IPS-NIHi7 (cell line): ENCODE measurements around the gene NFYC.
A peak's percentile ranks its signal among the peaks of the same experiment; 100 is the strongest.

Experiments used
- DNase-seq: peaks from one replicate; pipeline ENCODE4 v3.0.0; 2012; ENCODE audit warnings: mixed read lengths; ENCODE audit errors: extremely low spot score

The NFYC gene

DNA sequence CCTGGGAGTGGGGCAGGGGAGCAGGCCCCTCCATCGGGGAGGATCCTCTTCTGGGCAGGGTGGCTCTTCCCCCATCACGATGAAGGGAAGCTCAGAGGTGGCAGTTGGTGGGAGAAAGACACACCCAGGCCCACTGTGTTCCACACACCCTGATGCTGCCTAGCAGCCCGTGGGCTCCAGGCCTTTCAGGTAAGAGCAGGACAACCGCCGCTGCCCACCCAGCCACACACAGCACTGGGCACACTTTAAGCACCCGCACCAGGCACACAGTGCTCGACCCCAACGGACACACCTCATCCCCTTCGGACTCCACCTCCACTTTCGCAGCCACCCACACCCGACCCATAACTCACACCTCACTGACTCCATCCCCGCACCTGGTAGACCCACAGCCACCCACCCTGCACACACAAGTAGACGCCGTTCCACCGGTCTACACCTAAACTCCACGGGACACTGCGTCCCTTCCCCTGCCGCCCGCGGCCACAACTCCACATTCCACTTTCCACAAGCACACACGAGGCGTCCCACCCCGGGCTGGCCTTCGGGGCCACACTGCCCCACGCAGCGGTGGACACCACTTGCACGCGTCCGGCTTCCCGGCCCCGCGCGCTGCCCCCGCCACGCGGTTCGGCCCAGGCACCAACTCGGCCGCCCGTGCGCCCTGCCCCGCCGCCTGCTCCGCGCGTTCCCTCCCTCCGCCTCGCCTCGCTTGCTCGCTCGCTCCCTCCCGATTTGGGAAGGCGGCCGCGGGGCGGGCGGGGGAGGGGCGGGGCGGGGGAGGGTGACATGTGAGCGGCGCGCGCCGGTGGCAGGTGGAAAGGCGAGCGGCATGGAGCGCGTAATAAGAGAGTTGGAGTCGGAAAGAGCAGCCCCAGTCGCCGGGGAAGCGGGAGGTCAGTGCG is 91.7 kb downstream of the NFYC start, which contains the start of gene KCNQ4:
Gene KCNQ4 (plus strand): TSS at position 787 of the 905 bp plus-strand sequence. CDS start 307 bp downstream, outside the sequence.
- DNase-seq, result peak; percentile 66

DNA sequence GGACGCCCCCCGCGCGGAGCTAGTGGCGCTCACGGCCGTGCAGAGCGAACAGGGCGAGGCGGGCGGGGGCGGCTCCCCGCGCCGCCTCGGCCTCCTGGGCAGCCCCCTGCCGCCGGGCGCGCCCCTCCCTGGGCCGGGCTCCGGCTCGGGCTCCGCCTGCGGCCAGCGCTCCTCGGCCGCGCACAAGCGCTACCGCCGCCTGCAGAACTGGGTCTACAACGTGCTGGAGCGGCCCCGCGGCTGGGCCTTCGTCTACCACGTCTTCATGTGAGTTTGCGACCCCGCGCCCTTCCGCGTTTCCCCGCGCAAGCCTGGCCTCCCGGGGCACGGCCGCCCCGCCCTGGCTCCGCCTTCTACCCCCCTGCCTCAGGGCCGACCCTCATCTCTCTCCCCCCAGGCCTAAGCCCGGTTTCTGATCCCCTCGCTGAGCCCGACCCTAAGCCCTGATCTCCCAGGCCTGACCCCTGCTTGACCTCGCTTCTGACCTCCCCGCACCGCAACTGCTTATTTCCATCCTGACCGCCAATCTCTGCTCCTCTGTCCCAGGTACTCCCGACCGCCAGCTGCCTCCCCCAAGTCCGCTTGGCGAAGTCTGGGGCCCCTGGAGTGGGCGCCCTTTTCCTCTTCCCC is 92.8 kb downstream of the NFYC start:
- DNase-seq, result peak; percentile 65

DNA sequence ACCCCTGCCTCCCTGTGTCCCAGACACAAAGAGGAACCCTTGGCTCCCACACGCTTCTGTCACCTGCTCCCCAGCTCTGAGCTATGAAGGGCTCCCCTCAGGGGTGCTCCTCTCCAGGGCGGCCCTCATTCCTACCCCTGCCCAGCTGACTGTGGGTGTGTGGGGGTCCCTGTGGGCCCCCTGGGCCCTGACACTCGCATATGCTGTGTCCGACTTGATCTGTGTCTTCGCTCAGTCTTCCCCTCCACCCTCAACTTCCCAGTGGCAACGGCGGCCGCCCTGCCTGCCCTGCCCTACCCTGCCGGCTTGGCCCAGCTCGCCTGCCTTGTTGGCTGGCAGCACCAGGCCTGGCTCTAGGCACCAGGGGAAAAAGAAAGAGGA is 93.3 kb downstream of the NFYC start:
- DNase-seq, result no peak

DNA sequence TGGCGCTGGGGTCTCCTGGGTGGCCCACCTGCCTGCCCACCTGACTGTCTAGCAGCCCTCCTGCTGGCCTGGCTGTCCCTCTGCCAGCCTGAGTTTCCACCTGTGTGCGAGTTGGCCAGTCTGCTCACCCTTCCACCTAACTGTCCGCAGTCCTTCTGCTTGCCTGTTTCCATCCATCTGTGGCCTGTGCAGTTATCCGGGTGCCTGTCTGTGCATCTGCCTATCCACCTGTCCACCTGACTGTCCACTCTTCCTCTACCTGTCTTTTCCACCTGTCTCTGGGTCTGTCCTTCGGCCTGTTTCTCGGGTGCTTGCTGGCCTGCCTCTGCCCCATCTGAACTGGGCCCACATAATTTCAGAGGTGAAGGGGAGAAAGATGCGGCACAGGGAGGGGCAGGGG is 93.9 kb downstream of the NFYC start:
- DNase-seq, result no peak

DNA sequence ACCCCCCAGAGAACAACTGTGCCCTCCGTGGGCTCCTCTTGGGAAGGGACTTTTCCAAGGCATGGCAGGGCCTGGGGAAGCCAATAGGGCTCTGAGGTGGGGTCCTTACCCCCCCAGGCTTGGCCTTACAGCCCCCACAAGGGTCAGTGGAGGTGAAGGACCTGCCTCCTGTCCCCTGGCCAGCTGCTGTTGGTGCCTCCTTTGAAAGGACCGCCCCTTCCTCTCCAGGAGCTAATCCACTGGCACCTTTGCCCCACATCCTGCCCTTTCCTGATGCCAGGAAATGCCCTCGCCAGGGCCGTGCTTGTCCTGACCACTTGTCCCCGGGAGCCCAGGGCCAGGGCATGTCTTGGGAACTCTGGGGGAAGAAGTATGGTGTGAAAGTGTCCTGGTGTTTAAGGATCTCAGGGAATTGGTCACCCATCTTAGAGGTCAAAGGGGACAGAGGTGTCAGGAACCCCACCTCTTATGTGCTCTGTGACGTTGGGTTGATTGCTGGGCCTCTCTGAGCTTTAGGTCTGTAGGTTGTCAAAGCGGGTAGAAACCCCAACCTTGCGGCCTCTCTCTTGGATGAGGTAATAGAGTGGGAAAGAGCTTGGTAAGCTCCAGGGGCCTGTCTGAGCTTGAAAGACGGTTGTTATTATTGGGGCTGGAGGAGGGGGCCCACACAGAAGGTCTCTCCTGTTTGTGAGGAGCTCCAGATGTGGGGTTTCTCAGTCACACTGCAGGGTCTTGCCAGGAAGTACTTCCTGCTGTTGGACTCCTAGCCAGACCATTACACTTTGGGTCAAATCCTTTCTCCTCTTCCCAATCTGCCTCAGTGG is 94.9 kb downstream of the NFYC start:
- no peak for DNase-seq

DNA sequence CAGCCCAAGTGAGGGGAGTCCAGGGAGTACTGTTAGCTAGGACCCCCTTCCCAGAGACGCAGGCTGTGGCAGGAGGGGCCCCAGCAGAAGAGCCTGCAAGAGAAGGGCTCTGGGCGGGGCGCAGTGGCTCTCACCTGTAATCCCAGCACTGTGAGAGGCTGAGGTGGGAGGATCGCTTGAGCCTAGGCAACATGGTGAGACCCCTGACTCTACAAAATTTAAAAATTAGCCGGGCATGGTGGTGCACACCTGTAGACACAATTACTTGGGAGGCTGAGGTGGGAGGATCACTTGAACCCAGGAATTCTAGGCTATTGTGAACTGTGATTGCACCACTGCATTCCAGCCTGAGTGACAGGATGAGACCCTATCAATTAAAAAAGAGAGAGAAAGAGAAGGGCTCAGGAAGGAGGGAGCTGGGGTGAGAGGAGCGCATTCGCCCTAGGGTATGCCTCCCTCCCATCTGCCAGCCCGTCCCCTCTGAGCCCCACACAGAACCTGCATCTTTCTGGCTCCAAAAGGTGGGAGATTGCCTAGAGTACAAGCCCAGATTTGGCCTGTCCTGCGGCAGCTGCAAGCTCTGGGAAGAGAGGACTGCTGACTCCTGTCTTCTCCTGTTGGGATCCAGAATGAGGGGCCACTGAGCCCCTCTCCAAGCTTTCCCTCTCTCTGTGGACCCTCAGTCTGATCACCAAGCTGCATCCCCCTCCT is 95.6 kb downstream of the NFYC start:
- no peak for DNase-seq

DNA sequence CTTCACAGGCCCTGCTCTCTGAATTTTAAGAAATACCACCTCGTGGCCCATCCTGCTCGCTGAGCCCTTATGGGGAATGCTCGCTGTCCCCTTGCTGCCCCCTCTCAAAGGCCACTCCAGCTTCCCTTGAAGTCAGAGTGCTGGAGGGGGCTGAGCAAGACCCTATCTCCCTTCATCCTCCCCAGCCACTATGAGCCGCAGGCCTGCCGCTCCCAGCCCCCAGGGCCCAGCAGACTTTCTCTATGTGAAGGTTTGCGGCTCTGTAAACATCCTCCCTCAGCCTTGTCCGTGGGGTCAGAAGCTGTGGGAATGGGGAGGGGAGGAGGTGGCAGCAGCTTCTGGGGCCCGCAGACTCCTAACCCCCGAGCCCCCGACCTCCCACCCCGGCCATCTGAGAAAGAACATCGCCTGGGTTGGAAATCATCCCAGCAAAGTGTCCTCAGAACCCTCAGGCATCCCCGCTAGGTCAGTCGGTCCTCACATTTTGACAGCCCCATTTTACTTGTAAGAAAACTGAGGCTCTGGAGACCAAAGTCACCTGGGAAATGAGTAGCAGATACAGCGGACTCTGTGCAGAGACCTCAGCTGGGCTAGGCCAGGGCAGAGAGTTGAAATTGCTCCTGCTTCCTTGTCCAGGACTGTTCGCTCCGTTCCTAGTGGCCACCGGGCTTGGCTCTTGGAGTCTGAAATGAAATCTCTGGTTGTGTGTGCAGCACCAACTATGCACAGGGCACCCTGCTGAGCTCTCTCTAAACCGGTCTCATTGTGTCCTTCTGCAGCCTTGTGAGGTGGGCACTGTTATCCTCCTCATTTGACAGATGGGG is 96.4 kb downstream of the NFYC start:
- no peak for DNase-seq

DNA sequence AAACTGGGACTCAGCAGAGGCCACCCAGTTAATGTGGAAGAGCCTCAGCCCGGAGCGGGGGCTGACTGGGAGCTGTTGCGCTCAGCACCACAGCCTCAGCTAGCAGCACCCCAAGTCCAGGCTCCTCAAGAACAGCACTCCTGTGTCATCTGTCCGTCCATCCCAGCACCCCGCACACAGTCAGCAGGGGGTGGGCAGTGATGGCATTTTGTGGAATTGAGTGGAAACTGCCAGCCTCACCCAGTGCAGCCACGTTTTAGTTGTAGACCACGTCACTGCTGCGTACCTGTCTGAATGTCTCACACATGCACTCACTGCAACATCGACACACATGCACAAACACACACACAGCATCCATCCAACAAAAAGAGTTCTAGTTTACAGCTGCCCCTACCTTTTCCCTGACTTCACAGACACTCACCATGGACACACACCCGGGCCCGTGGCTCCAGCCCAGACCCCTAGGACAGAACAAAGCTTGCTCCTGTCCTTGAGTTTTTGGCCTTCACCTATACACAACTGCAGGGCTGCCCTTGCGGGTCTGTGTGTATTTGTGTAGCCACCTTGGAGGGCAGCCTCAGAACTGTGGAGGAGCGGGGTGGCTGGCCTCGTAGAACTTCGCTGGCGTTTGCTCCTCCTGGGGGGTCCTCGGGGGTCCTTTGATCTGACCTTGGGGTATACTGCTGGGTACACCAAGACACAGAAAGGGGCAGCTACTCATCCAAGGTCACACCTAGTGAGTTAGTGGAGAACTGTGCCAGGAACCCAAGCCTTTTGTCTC is 97.2 kb downstream of the NFYC start:
- DNase-seq, result no peak

DNA sequence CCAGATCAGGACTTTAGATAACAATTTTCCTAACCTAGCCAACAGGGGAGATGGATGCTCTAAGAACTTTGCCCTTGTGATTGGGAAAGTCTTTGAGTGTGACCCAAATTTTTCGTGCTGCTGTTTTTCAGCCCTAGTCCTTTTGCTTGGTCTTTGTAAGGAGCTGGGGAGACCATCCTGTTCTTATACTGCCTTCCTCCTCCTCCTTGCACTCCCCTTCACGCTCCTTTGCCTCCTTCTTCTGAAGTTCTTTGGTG is 97.8 kb downstream of the NFYC start:
- no peak for DNase-seq

DNA sequence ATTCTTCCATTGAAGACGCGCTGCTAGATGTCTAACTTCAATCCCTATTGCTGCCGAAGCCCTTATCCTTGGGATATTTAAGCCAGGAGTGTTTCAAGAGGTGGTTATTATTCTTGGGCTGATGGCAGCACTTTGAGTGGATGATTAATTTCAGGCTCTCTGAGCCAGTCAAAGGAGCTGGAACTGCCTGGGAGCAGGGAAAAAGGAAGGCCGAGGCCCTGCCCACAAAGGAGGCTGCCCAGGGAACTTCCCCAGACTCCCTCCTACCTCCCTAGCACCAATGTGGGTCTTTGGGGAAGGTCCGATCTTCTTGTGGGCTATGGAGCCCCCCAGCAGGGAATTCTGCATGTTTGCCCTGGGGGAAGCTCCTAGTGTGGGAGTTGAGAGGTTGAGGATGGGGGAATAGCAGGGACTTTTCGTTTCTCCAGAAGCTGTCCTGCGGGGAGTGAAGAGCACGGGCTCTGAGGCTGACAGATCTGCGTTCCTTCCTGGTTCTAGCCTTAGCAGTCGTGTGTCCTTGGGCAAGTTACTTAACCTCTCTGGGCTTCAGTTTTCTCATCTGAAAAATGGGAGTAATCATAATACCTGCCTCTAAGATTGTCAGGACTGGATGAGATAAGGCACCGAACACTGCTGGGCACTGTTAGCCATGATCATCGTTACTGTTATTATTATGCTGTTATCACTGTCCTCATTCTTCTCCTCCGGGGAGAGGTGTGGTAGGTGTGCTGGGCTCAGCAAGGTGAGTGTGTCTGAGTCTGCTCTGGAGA is 98.3 kb downstream of the NFYC start:
- no peak for DNase-seq

DNA sequence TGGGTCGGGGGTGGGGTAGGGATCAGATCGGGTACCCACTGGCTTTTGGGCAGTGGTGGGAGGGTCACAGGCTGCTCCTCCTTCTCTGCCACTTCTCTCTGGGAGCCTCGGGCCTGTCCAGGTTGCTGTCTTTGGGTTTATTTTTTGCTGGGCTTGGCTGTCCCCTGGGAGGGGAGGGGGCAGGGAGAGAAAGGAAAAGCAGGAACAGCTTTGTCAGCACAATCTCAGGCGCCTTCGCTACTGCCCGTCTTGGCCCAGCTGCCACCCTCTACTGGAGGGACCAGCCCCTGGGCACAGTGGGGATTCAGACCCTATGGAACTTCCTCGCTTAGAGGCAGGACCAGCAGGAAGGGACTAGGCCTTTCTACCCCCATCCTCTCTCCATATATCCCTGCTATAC is 100.5 kb downstream of the NFYC start:
- DNase-seq, result no peak

DNA sequence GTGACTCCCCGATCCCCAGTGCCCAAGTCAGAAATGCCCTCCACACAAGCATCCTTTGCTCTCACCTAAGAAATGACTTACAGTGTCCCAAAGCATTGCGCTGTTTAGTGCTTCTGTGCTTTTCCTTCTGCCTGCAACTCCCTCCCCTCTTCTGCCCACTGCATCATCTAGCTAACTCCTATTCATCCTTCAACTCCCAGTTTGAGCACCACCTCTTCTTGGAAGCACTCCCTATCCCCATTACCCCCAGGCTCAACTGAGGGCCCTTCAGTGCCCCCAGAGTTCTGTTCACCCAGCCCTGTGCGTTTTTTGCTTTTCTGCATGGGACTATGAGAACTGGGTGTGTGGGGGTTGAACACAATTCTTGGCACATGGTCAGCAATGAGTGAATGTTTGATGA is 102.1 kb downstream of the NFYC start:
- DNase-seq, result no peak

DNA sequence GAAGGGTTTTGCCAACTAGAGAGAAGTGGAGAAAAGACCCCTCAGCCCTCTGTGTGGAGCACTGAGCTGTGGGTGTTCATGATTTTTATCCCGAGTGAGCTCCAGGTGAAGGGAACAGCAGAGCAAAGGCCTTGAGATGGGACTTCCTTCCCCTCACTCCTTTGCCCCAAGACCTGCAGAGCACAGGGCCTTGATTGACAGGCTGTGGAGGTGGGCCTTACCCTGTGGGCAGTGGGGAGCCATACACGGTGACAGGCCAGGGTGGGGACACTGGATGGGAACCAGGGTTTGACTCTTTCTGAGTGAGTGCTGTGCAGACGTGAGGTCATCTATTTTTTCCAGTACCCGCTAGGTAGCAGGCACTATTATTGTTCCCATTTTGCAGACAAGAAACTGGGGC is 102.5 kb downstream of the NFYC start:
- no peak for DNase-seq

DNA sequence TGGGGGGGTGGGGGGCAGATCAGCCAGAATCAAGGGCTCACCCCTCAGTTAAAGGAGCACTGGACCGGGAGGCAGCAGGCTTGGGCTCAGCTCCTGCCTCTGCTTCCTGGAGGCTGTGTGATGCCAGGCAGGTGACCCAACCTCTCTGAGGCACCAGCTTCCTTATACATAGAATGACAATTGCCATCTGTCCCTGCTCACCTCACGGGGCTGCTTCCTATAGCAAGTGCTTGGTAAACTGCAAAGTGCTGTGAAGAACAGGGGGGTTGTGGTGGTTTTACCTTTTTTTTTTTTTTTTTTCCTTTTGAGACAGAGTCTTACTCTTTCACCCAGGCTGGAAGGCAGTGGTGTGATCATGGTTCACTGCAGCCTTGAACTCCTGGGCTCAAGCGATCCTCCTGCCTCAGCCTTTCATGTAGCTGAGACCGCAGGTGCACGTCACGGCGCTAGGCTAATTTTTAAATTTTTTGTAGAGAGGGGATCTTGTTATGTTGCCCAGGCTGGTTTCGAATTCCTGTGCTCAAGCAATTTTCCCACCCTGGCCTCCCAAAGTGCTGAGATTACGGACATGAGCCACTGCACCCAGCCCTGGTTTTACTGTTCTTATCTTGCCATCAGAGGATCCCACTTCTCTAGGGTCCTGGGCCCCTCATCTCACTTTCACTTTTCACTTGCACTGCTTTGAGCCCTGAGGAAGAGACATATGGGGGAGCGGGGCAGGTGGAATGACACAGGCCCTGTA is 103.6 kb downstream of the NFYC start:
- no peak for DNase-seq

DNA sequence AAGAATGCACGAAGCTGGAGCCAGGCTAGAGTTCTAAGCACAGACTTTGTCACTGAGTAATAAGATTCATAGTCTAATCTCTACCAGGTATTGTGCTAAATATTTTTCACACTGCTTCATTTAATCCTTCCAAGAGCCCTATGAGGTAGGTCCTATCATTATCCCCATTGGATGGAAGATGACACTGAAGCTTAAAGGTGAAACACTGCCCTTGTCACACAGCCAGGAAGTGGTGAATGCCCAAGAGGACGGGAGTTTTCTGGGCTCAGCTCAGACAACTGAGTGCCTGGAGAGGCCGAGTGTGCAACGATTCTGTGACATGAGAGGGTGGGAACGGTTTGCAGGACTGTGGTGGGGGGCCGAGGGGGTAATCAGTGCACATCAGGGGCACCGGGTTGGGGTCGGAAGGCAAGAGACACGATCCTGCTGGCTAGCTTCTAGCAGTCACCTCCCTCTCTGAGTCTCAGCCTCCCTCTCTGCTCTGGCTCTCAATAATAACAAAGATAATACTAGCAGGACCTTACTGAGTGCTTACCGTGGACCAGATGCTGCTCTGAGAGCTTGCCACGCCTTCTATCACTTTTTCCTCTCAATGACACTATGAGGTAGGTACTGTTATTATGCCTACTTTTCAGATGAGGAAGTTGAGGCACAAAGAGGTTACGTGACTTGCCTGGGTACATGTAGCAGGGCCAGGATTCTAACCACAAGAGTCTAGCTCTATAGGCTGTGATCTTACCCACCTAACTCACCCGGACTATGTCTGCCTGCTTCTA is 104.5 kb downstream of the NFYC start:
- DNase-seq, result no peak

DNA sequence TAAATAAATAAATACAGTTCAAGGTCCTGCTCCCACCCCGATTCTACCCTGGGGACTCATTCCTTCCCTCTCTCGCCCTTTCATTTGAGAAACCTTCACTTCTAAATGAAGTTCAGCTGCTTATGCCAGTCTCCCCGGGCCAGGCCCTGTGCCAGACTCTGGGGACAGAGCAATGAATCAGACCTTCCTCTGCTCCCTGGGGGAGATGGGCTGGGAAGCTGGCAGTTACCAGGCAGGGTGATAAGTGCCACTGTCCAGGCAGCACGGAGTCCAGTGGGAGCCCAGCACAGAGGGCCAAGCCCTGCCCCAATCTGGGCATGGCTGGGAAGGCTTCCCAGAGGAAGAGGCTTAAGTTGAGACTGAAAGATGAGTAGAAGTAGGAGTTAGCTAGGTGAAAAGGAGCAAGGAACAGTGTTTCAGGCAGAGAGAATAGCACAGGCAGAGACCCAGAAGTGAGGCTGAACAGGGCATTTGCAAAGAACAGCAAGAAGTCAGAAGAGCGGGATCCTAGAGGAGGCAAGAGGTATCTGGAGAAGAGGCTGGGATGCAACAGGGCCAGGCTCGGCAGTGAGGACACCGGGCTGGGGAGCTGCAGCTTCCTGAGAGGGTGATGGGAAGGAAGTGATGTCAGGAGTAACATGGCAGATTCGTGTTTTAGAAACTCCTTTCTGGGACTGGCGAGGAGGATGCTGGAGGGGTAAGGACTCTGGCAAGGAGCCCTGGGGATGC is 105.6 kb downstream of the NFYC start:
- no peak for DNase-seq

DNA sequence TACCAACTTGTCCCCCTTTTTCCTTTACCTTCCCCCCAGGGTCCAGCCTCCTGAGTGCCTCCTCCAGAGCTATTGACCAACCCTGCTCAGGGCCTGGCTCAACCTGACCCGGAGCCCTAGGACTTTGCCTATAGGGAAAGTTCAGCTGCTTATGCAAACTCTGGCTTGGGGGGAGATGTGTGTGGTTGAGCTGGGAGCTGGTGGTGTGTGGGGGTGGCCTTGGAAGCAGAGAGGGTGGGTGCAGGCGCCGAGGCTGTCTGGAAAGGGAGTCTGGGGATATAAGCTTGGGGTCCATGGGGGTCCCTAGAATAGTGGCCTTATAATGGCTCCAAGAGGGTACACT is 106.1 kb downstream of the NFYC start:
- DNase-seq, result no peak
